Transverse colon (tissue), 4 donors: ENCODE data around the gene SRSF2. TPM values are rescaled to one million over a fixed set of nuclear protein-coding genes. Genes with fewer than 3 reads are reported as not detected.

Source experiments
- DNase-seq: peaks from one replicate; pipeline ENCODE4 v3.0.0-alpha.2; 2019
- H3K27ac ChIP-seq, 4 donors: fragments of 200-600 bp; sonication (generic); 2 replicates each; pipeline ENCODE4 v1.5.1; 2016 to 2018; ENCODE audit warnings: inconsistent platforms in 4 of 4
- H3K27me3 ChIP-seq: fragments of 200-600 bp; sonication (generic); 2 replicates; pipeline ENCODE4 v1.5.1; 2017; ENCODE audit warnings: inconsistent platforms
- H3K36me3 ChIP-seq, 4 donors: fragments of 200-600 bp; sonication (generic); 2 replicates each; pipeline ENCODE4 v1.5.1; 2017 to 2019; ENCODE audit warnings: inconsistent platforms in 4 of 4
- H3K4me1 ChIP-seq, 4 donors: fragments of 200-600 bp; sonication (generic); 2 replicates each; pipeline ENCODE4 v1.5.1; 2017 to 2020; ENCODE audit warnings: inconsistent platforms in 4 of 4
- H3K4me3 ChIP-seq, 4 donors: fragments of 200-600 bp; sonication (generic); 1 replicate in 1 of 4; 2 replicates in 3 of 4; pipeline versions ENCODE4 v1.5.1 to v1.6.1; 2017 to 2019; ENCODE audit warnings: inconsistent platforms in 4 of 4
- H3K9me3 ChIP-seq, 2 donors: fragments of 200-600 bp; sonication (generic); 2 replicates each; pipeline ENCODE4 v1.5.1; 2017 to 2019; ENCODE audit warnings: inconsistent platforms in 2 of 2
- CTCF ChIP-seq, 5 experiments: fragments of 200-600 bp in 3 of 5; fragments of 450-650 bp in 2 of 5; sonication (generic) in 3 of 5; IDR thresholded peaks; 1 replicate in 2 of 5; 2 replicates in 3 of 5; pipeline ENCODE4 v1.5.1; 2016 to 2017; ENCODE audit warnings: antibody characterized with exemption in 5 of 5, inconsistent platforms in 3 of 5, mild to moderate bottlenecking in 2 of 5, moderate library complexity in 1 of 5
- EP300 ChIP-seq: sonication (generic); formaldehyde crosslinking; IDR thresholded peaks from one replicate; pipeline ENCODE4 v1.6.1; 2017; ENCODE audit warnings: antibody characterized with exemption, low read depth
- POLR2A ChIP-seq: fragments of 450-650 bp; IDR thresholded peaks from one replicate; pipeline ENCODE4 v1.6.1; 2016; ENCODE audit warnings: antibody characterized with exemption, mild to moderate bottlenecking, moderate library complexity
- POLR2AphosphoS5 ChIP-seq, 3 donors: sonication (generic); formaldehyde crosslinking; IDR thresholded peaks; one replicate each; pipeline ENCODE4 v1.6.1; 2016; ENCODE audit warnings: antibody characterized with exemption in 3 of 3
- WGBS, 2 donors: methylation state at CpG; one replicate each; pipeline ENCODE4 v1.1.5; 2018; ENCODE audit warnings: low coverage in 1 of 2; 5-methylcytosine and 5-hydroxymethylcytosine counted together
- in situ Hi-C, 4 donors: fragments of 200-750 bp; cut with MboI; loops; one replicate each; pipeline versions ENCODE4 v1.15.0 to v1.15.1; 2017; ENCODE audit warnings: low sequenced_read_pairs in 3 of 4, low pct_ligation_motif_present in 1 of 4, low pct_unique_long_range_greater_than_20kb in 1 of 4
- intact Hi-C: fragments of 100-400 bp; cut with DNase I; formaldehyde crosslinking; loops from one replicate; pipeline ENCODE4 v1.15.1; 2023; ENCODE audit warnings: low total_unique reads
- total RNA-seq, 4 donors: library from RNA; depleted of rRNA; stranded (reverse); fragments of >200 nt; gene quantifications; one replicate each; pipeline ENCODE4 v1.1.0, GENCODE V29; 2016

Gene SRSF2
- total RNA-seq, 4 donors from 2014 or later, result 193 to 1,196 (median 348) TPM

DNA sequence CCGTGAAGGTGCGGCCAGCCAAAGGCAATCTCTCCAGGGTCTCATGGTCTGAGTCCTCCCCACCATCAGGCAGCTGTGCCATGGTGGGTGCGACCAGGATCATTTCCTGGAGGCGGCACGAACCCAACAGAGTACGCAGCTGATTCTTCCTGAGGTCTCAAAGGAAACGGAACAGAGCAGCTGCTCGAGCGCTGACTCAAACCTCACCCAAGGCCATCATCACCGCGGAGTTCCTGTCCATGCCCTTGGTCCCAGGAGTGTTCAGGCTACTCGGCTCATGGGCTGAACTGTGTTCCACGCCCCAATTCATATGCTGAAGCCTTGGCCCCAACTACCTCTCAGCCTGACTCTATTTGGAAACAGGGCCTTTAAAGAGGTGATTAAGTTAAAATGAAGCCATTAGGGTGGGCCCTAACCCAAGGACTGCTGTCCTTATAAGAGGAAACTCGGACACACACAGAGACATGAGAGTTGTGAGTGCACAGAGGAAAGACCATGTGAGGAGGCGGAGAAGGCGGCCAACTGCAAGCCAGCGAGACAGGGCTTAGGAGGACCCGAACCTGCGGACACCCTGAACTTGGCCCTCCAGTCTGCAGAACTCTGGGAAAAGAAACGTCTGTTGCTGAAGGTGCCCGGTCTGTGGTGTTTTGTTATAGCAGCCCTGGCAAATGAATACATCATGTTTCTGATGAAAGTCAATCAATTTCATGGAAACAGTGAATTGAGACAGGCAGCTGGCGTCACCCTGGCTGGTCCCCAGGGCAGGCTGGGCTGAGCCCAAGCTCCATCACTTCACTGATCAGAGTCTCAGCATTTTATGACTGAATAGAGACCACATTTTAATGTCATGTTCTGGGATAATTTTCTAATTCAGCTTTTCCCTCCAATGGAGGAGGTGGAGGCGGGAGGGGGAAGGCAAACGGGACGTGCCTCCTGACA, 40.1 kb downstream of the SRSF2 start:
- in situ Hi-C loops, result no loop called here
- Histone ChIP-seq H3K27me3 (no peaks in the 10 kb centered on the region), H3K9me3 (no peaks in the 10 kb centered on the region), H3K4me1 (peaks cover 27 to 69% (median 40%) of the 10 kb centered on the region in 4 donors), H3K27ac (peak overlapping the region; percentile 76 to 92 (median 86)), H3K36me3 (no peaks in the 10 kb centered on the region), H3K4me3 (no peak overlapping the region)
- WGBS, 2 donors, result 72 to 79% methylated on average over 4 to 25 of the region's 25 CpGs
- intact Hi-C loops, result no loop called here
- TF ChIP-seq POLR2A (no peak), POLR2AphosphoS5 (IDR thresholded peaks at IDR 0.05) (no peak), CTCF (IDR thresholded peaks at IDR 0.05) (no peak), EP300 (no peak)
- DNase-seq, result no peak

DNA sequence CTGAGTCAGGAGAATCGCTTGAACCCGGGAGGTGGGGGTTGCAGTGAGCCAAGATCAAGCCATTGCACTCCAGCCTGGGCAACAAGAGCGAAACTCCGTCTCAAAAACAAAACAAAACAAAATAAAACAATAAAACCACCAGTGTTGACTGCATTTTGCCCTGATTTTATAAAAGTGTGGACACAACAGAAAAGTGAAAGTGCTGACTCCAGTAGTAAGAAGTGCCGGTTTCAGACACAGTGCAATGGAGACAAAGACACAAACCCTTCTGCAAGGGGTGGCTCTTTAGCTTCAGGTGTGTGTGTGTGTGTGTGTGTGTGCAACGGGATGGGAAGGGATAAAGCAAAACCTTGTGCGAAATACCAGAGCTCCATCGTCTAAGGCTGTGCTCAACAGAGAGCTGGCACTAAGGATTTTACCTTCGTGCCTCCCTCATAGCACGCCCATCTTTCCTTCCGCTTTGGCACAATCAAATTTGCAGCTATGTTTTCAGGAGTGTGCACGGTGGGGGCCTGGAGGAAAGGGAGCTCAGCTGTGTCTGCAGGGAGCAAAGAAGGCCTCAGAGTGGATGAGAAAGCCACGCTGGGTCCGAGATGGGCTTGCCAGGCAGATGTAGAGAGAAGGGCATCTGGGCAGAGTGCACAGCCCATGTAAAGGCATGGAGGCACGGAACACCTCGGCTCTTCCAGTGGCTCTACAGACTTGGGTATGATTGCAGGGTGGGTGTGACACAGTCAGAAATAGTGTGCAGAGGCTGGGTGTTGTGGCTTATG, 41.9 kb downstream of the SRSF2 start:
- TF ChIP-seq CTCF (IDR thresholded peaks at IDR 0.05) (no peak), POLR2AphosphoS5 (IDR thresholded peaks at IDR 0.05) (no peak), EP300 (no peak), POLR2A (no peak)
- Histone ChIP-seq H3K36me3 (no peaks in the 10 kb centered on the region), H3K4me3 (no peak overlapping the region), H3K9me3 (no peaks in the 10 kb centered on the region), H3K27me3 (no peaks in the 10 kb centered on the region), H3K27ac (peak overlapping the region; percentile 42 to 89 (median 80)), H3K4me1 (peaks cover 19 to 63% (median 27%) of the 10 kb centered on the region in 4 donors)
- WGBS, 2 donors, result 36 to 59% methylated on average over 8 to 16 of the region's 16 CpGs
- no peak for DNase-seq
- in situ Hi-C loops (no loop called here), intact Hi-C loops (no loop called here)

DNA sequence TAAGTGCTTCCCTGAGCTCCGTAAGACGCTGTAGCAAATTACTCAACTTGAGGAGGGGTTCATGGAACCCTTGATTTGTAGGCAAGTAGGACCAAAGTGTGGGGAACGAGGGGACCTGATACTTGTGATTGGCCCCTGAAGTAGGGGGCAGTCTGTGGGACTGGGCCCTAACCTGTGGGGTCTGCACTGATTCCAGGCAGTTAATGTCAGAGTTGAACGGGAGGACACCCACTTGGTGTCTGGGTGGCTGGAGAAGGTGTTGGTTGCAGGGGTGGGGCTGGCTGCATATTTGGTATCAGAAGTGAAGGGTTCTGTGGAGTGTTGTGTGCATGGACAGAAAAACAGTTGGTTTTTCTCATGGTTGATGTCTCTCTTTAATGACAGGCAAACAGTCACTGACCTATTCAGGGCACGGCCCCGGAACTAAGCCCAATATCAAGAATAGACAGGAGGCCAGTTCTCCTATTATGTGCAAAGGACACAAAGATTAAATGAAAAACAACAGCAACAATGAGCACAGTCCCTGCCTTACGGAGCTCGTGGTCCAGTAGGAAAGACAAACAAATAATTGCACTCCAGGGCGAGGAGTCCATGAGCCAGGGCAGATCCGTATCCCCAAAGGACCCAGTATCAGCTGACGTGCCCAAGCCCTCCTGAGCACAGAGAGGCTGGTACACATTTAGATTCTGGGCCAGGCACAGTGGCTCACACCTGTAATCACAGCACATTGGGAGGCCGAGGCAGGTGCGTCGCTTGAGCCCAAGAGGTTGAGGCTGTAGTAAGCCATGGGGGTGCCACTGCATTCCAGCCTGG, 45.5 kb downstream of the SRSF2 start:
- H3K9me3 ChIP-seq, result no peaks in the 10 kb centered on the region
- H3K27ac ChIP-seq, result peak overlapping the region; percentile 9 to 37 (median 24)
- in situ Hi-C loops (no loop called here), intact Hi-C loops (no loop called here)
- no peak overlapping the region for H3K4me3 ChIP-seq
- no peaks in the 10 kb centered on the region for H3K36me3 ChIP-seq
- DNase-seq, result no peak
- H3K27me3 ChIP-seq, result no peaks in the 10 kb centered on the region
- WGBS, 2 donors, result 62 to 83% methylated on average over 3 to 14 of the region's 14 CpGs
- H3K4me1 ChIP-seq, result peaks cover 24 to 55% (median 34%) of the 10 kb centered on the region in 4 donors
- no peak for TF ChIP-seq CTCF (IDR thresholded peaks at IDR 0.05)
- no peak for TF ChIP-seq EP300
- no peak for TF ChIP-seq POLR2A
- TF ChIP-seq POLR2AphosphoS5 (IDR thresholded peaks at IDR 0.05), result no peak
